ENCODE data around the gene EPHA6. TPM values are rescaled to one million over a fixed set of nuclear protein-coding genes. Genes with fewer than 3 reads are reported as not detected.

Gene EPHA6
- polyA plus RNA-seq, 2 of the 4 experiments (the other 2 are of a cell fraction), result 0.08 TPM

DNA sequence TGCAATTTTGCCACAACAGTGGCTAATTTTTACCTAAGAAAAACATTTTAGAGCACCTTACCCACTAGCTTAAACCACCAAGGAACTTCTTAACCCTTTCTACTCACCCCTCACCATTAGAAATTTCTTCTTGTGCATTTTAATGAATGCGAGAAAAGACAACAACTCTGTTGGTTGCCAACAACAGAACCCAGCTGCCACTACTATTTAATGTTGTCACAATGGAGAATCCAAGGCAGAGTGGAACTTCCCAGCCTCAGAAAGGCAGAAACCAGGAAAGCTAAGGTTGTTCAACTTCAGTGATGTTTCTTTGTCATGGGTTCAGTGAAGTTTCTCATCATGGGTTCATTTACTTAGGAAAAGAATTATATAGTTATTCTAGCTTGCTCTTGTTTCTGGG, 625.0 kb downstream of the EPHA6 start (continued):
- TF ChIP-seq REST (IDR thresholded peaks at IDR 0.05) (no peak), MAZ (IDR thresholded peaks at IDR 0.05; ENCODE audit: borderline replicate concordance, low read depth, low read length) (no peak), RCOR1 (IDR thresholded peaks at IDR 0.05; ENCODE audit: low read depth, low read length) (no peak), SREBF2 (IDR thresholded peaks at IDR 0.05) (no peak), JUN (IDR thresholded peaks at IDR 0.05) (no peak), RAD21 (conservative IDR thresholded peaks at IDR 0.05 in 1 of 2, IDR thresholded peaks at IDR 0.05 in 1 of 2) (no peak), POLR2AphosphoS2 (conservative IDR thresholded peaks at IDR 0.05; ENCODE audit: low read length) (no peak), ESRRA (IDR thresholded peaks at IDR 0.05; ENCODE audit: borderline replicate concordance, low read length) (no peak), CEBPB (IDR thresholded peaks at IDR 0.05) (no peak)

DNA sequence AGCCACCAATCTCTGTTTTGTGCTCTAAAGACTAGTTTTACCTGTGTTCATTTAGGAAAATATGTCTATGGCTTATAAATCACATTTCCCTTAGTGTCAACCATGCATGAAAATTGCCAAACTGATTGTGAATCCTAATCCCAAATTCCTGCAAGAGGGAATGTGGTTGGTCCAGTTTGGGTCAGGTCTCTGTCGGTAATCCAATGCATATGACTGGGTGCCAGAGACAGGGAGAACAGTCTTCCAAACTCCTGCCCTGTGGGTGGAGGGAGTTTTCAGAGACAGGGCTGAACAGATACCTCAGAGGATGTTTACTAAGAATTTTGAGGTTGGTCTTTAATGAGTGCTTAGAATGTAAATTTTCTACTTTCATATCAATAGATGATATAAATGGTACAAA, 649.6 kb downstream of the EPHA6 start:
- TF ChIP-seq, protein P1, sequence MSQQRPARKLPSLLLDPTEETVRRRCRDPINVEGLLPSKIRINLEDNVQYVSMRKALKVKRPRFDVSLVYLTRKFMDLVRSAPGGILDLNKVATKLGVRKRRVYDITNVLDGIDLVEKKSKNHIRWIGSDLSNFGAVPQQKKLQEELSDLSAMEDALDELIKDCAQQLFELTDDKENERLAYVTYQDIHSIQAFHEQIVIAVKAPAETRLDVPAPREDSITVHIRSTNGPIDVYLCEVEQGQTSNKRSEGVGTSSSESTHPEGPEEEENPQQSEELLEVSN (IDR thresholded peaks at IDR 0.05; ENCODE audit: borderline replicate concordance, low read depth), result no peak
- TF ChIP-seq RFX5 (IDR thresholded peaks at IDR 0.05) (no peak), HEYL (CRISPR knock-in tag; IDR thresholded peaks at IDR 0.05) (no peak), HOXB5 (CRISPR knock-in tag; IDR thresholded peaks at IDR 0.05) (no peak), RNF2 (IDR thresholded peaks at IDR 0.05; ENCODE audit: borderline replicate concordance, low read depth) (no peak), BCL3 (IDR thresholded peaks at IDR 0.05) (no peak), HOXB13 (CRISPR knock-in tag; IDR thresholded peaks at IDR 0.05; ENCODE audit: low read depth) (no peak), ELK1 (IDR thresholded peaks at IDR 0.05; ENCODE audit: low read depth, low read length) (no peak), REST (IDR thresholded peaks at IDR 0.05) (no peak), CBX8 (IDR thresholded peaks at IDR 0.05) (no peak), JUNB (IDR thresholded peaks at IDR 0.05) (no peak), TFCP2L1 (CRISPR knock-in tag; IDR thresholded peaks at IDR 0.05) (no peak), PBX3 (IDR thresholded peaks at IDR 0.05) (no peak), ZSCAN20 (CRISPR knock-in tag; IDR thresholded peaks at IDR 0.05) (no peak), KDM1A (IDR thresholded peaks at IDR 0.05; ENCODE audit: low read depth) (no peak), CHD2 (IDR thresholded peaks at IDR 0.05; ENCODE audit: low read length, partially characterized antibody) (no peak), FOXS1 (CRISPR knock-in tag; IDR thresholded peaks at IDR 0.05) (no peak), EP300 (IDR thresholded peaks at IDR 0.05) (no peak)
- ChIA-PET POLR2A (no interaction called here), CTCF (no interaction called here)
- DNase-seq (ENCODE audit: low read depth in 1 of 2, low spot score in 1 of 2) (no peak), ATAC-seq (no peak), FAIRE-seq (no peak)
- WGBS (ENCODE audit: missing lambda C conversion rate), result 6% methylated on average over 1 of the region's 1 CpG
- Histone ChIP-seq H3K9me3 (no peaks in the 10 kb centered on the region), H3K4me1 (no peaks in the 10 kb centered on the region), H3K4me3 (no peak overlapping the region), H3K4me2 (no peak overlapping the region), H3K27ac (no peak overlapping the region)

Data from A549 (cell line).